SK-N-SH (cell line): ENCODE data around the gene SURF4.

ENCODE experiments used
- ELF1 ChIP-seq: IDR thresholded peaks from 2 replicates; pipeline ENCODE4 v1.4.0; 2012
- EZH2phosphoT487 ChIP-seq: fragments of 200-600 bp; sonication (generic); IDR thresholded peaks from 2 replicates; pipeline ENCODE4 v1.6.1; 2017; ENCODE audit warnings: low read depth, mixed run types, mild to moderate bottlenecking, antibody characterized with exemption, moderate library complexity, borderline replicate concordance
- FOSL2 ChIP-seq: IDR thresholded peaks from 2 replicates; pipeline ENCODE4 v1.4.0; 2012; ENCODE audit warnings: low read depth, mild to moderate bottlenecking, moderate library complexity, borderline replicate concordance
- POLR2AphosphoS5 ChIP-seq: IDR thresholded peaks from 2 replicates; pipeline ENCODE4 v1.6.1; 2012; ENCODE audit warnings: low read depth, low read length
- RFX5 ChIP-seq: IDR thresholded peaks from 2 replicates; pipeline ENCODE4 v1.6.1; 2012; ENCODE audit warnings: mild to moderate bottlenecking, improper control_type of control experiment, low read length
- RXRA ChIP-seq: IDR thresholded peaks from 2 replicates; pipeline ENCODE4 v1.4.0; 2012; ENCODE audit warnings: low read depth, mild to moderate bottlenecking, borderline replicate concordance
- SIN3A ChIP-seq: IDR thresholded peaks from 2 replicates; pipeline ENCODE4 v1.6.1; 2012; ENCODE audit warnings: low read depth, mild to moderate bottlenecking, low read length, moderate library complexity, borderline replicate concordance
- TAF1 ChIP-seq: IDR thresholded peaks from 2 replicates; pipeline ENCODE4 v1.6.1; 2012; ENCODE audit warnings: low read depth, mild to moderate bottlenecking, low read length, moderate library complexity, borderline replicate concordance
- TCF12 ChIP-seq: IDR thresholded peaks from 2 replicates; pipeline ENCODE4 v1.4.0; 2012
- TEAD4 ChIP-seq: IDR thresholded peaks from 2 replicates; pipeline ENCODE4 v1.4.0; 2012; ENCODE audit warnings: mild to moderate bottlenecking, borderline replicate concordance; ENCODE audit not compliant: insufficient read depth
- TF ChIP-seq, protein P1 (sequence below): fragments of 200-600 bp; sonication (generic); IDR thresholded peaks from 2 replicates; pipeline ENCODE4 v1.6.1; 2017; ENCODE audit warnings: antibody characterized with exemption, mild to moderate bottlenecking, moderate library complexity
- TF ChIP-seq, protein P2 (sequence below): IDR thresholded peaks from 2 replicates; pipeline ENCODE4 v1.4.0; 2012; ENCODE audit warnings: low read depth
- TF ChIP-seq, protein P3 (sequence below): IDR thresholded peaks from 2 replicates; pipeline ENCODE4; 2012
- TF ChIP-seq, protein P4 (sequence below): IDR thresholded peaks from 2 replicates; pipeline ENCODE4 v1.4.0; 2012; ENCODE audit warnings: low read depth, borderline replicate concordance

DNA sequence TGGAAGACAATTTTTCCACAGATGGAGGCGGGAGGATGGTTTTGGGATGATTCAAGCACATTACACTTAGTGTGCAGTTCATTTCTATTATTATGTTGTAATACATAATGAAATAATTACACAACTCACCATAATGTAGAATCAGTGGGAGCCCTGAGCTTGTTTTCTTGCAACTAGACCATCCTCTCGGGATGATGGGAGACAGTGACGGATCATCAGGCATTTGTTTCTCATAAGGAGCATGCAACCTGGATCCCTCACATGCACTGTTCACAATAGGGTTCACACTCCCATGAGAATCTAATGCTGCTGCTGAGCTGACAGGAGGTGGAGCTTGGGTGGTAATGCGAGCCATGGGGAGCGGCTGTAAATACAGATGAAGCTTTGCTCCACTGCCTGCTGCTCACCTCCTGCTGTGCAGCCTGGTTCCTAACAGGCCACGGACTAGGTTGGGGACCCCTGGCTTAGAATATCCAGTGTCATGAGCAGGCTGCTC, 1.9 kb upstream of the SURF4 start:
- no peak for TF ChIP-seq ELF1
- TF ChIP-seq, protein P1, sequence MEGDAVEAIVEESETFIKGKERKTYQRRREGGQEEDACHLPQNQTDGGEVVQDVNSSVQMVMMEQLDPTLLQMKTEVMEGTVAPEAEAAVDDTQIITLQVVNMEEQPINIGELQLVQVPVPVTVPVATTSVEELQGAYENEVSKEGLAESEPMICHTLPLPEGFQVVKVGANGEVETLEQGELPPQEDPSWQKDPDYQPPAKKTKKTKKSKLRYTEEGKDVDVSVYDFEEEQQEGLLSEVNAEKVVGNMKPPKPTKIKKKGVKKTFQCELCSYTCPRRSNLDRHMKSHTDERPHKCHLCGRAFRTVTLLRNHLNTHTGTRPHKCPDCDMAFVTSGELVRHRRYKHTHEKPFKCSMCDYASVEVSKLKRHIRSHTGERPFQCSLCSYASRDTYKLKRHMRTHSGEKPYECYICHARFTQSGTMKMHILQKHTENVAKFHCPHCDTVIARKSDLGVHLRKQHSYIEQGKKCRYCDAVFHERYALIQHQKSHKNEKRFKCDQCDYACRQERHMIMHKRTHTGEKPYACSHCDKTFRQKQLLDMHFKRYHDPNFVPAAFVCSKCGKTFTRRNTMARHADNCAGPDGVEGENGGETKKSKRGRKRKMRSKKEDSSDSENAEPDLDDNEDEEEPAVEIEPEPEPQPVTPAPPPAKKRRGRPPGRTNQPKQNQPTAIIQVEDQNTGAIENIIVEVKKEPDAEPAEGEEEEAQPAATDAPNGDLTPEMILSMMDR = no peak
- TF ChIP-seq, protein P2, sequence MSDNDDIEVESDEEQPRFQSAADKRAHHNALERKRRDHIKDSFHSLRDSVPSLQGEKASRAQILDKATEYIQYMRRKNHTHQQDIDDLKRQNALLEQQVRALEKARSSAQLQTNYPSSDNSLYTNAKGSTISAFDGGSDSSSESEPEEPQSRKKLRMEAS = no peak
- TF ChIP-seq EZH2phosphoT487 = no peak
- no peak for TF ChIP-seq POLR2AphosphoS5
- TF ChIP-seq, protein P3, sequence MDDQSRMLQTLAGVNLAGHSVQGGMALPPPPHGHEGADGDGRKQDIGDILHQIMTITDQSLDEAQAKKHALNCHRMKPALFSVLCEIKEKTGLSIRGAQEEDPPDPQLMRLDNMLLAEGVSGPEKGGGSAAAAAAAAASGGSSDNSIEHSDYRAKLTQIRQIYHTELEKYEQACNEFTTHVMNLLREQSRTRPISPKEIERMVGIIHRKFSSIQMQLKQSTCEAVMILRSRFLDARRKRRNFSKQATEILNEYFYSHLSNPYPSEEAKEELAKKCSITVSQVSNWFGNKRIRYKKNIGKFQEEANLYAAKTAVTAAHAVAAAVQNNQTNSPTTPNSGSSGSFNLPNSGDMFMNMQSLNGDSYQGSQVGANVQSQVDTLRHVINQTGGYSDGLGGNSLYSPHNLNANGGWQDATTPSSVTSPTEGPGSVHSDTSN = no peak
- TF ChIP-seq RFX5 = no peak
- TF ChIP-seq FOSL2 = no peak
- no peak for TF ChIP-seq RXRA
- no peak for TF ChIP-seq SIN3A
- TF ChIP-seq TCF12 = no peak
- TF ChIP-seq TEAD4 = no peak
- TF ChIP-seq, protein P4, sequence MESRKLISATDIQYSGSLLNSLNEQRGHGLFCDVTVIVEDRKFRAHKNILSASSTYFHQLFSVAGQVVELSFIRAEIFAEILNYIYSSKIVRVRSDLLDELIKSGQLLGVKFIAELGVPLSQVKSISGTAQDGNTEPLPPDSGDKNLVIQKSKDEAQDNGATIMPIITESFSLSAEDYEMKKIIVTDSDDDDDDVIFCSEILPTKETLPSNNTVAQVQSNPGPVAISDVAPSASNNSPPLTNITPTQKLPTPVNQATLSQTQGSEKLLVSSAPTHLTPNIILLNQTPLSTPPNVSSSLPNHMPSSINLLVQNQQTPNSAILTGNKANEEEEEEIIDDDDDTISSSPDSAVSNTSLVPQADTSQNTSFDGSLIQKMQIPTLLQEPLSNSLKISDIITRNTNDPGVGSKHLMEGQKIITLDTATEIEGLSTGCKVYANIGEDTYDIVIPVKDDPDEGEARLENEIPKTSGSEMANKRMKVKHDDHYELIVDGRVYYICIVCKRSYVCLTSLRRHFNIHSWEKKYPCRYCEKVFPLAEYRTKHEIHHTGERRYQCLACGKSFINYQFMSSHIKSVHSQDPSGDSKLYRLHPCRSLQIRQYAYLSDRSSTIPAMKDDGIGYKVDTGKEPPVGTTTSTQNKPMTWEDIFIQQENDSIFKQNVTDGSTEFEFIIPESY = no peak
- no peak for TF ChIP-seq TAF1
